Activated CD4-positive, alpha-beta memory T cell treated with anti-CD3 and anti-CD28 coated beads for 36 hours (primary cell): ENCODE data around the gene TMEM151B. TPM values are rescaled to one million over a fixed set of nuclear protein-coding genes. Genes with fewer than 3 reads are reported as not detected.

Experiments used
- CTCF ChIA-PET: fragments of 350-600 bp; sonication (Branson Sonifier 250); formaldehyde crosslinking; loops from one replicate; lab custom pipeline; 2021; ENCODE audit warnings: antibody characterized with exemption, inconsistent platforms; lab: Charles Lee
- POLR2A ChIA-PET: fragments of 350-600 bp; sonication (Branson Sonifier 250); formaldehyde crosslinking; loops from one replicate; lab custom pipeline; 2021; ENCODE audit warnings: antibody characterized with exemption; lab: Charles Lee
- DNase-seq: peaks from one replicate; pipeline ENCODE4 v3.0.0-alpha.2; 2020
- H3K27ac Mint-ChIP-seq: one replicate; pipeline ENCODE4 v1.8.0; 2021; ENCODE audit warnings: mixed read lengths
- H3K27me3 Mint-ChIP-seq: one replicate; pipeline ENCODE4 v1.8.0; 2021; ENCODE audit warnings: mixed read lengths
- H3K36me3 Mint-ChIP-seq: one replicate; pipeline ENCODE4 v1.8.0; 2021; ENCODE audit warnings: mixed read lengths
- H3K4me1 Mint-ChIP-seq: one replicate; pipeline ENCODE4 v1.8.0; 2021; ENCODE audit warnings: low read depth, mixed read lengths
- H3K4me3 Mint-ChIP-seq: one replicate; pipeline ENCODE4 v1.8.0; 2021; ENCODE audit warnings: mild to moderate bottlenecking, mixed read lengths
- H3K9me3 Mint-ChIP-seq: one replicate; pipeline ENCODE4 v1.8.0; 2021; ENCODE audit warnings: mixed read lengths
- intact Hi-C: fragments of 100-400 bp; cut with micrococcal nuclease; formaldehyde crosslinking; loops from one replicate; pipeline ENCODE4 v1.15.1; 2023
- total RNA-seq, 2 experiments: library from RNA; stranded (reverse); gene quantifications; one replicate each; pipeline ENCODE4 v1.2.3, GENCODE V29; 2021

Gene TMEM151B
- total RNA-seq, 2 experiments from 2014 or later, result 0.07 to 0.12 TPM

GRCh38 chr6:44258921-44259320 is 11.3 kb upstream of the TMEM151B start:
- peaks cover 34% of the 10 kb centered on the region for H3K36me3 Mint-ChIP-seq

GRCh38 chr6:44260011-44260410 is 10.2 kb upstream of the TMEM151B start:
- Mint-ChIP-seq H3K36me3 (peaks cover 28% of the 10 kb centered on the region), H3K4me3 (no peak overlapping the region), H3K9me3 (no peaks in the 10 kb centered on the region), H3K27me3 (no peaks in the 10 kb centered on the region), H3K4me1 (peaks cover 51% of the 10 kb centered on the region), H3K27ac (no peak overlapping the region)
- CTCF ChIA-PET, result no interaction called here
- intact Hi-C loops, result no loop called here
- POLR2A ChIA-PET, result interaction anchor here (0.5 to 7.5 kb wide), 2 partner anchors 13 to 642 kb away, joined by 5 to 139 read pairs; partner anchors contain the start of gene HSP90AB1
- DNase-seq, result no peak

More at GRCh38 chr6:44258921-44259320, 11.3 kb upstream of the TMEM151B start:
- intact Hi-C loops, result no loop called here
- POLR2A ChIA-PET, result interaction anchor here (7.5 kb wide), 1 partner anchor 12 kb away, joined by 139 read pairs; the partner anchor contains the start of gene HSP90AB1
- Mint-ChIP-seq H3K4me3 (no peak overlapping the region), H3K4me1 (peaks cover 59% of the 10 kb centered on the region), H3K27ac (peak overlapping the region; percentile 83), H3K27me3 (no peaks in the 10 kb centered on the region), H3K9me3 (no peaks in the 10 kb centered on the region)
- CTCF ChIA-PET, result interaction anchor here (0.6 to 4.1 kb wide), 2 partner anchors 12 to 34 kb away, joined by 3 to 49 read pairs; partner anchors contain the start of gene HSP90AB1
- DNase-seq, result no peak

- Mint-ChIP-seq H3K36me3 (peaks cover 27% of the 10 kb centered on the region), H3K9me3 (no peaks in the 10 kb centered on the region), H3K4me3 (no peak overlapping the region), H3K27me3 (no peaks in the 10 kb centered on the region), H3K4me1 (peaks cover 46% of the 10 kb centered on the region), H3K27ac (no peak overlapping the region)
- intact Hi-C loops, result no loop called here
- POLR2A ChIA-PET, result interaction anchor here (0.5 to 7.5 kb wide), 3 partner anchors 13 to 643 kb away, joined by 5 to 139 read pairs (median 79); partner anchors contain the start of gene HSP90AB1
- CTCF ChIA-PET, result interaction anchor here (1.2 to 2.2 kb wide), 2 partner anchors 36 to 53 kb away, joined by 3 to 5 read pairs; partner anchors contain the start of gene AARS2
- DNase-seq, result no peak
Observed at GRCh38 chr6:44260451-44261297, 9.6 kb upstream of the TMEM151B start.

GRCh38 chr6:44261581-44261980 is 8.7 kb upstream of the TMEM151B start:
- Mint-ChIP-seq H3K4me1 (peaks cover 43% of the 10 kb centered on the region), H3K27me3 (no peaks in the 10 kb centered on the region), H3K4me3 (no peak overlapping the region), H3K9me3 (no peaks in the 10 kb centered on the region), H3K36me3 (peaks cover 27% of the 10 kb centered on the region), H3K27ac (no peak overlapping the region)
- ChIA-PET CTCF (interaction anchor here (0.8 to 2.2 kb wide), 6 partner anchors 10 to 89 kb away, joined by 3 to 9 read pairs (median 4); partner anchors contain the start of genes AARS2 and SLC29A1), POLR2A (interaction anchor here (0.7 to 4.7 kb wide), 2 partner anchors 10 to 14 kb away, joined by 4 to 79 read pairs; partner anchors contain the start of gene HSP90AB1)
- DNase-seq, result no peak
- intact Hi-C loops, result no loop called here

GRCh38 chr6:44262467-44263353 is 7.5 kb upstream of the TMEM151B start:
- no peaks in the 10 kb centered on the region for H3K27me3 Mint-ChIP-seq
- POLR2A ChIA-PET, result interaction anchor here (0.7 to 4.7 kb wide), 2 partner anchors 11 to 15 kb away, joined by 4 to 79 read pairs; partner anchors contain the start of gene HSP90AB1
- no peaks in the 10 kb centered on the region for H3K9me3 Mint-ChIP-seq
- intact Hi-C loops, result no loop called here
- peaks cover 42% of the 10 kb centered on the region for H3K4me1 Mint-ChIP-seq
- no peak for DNase-seq
- CTCF ChIA-PET, result interaction anchor here (0.8 to 2.2 kb wide), 7 partner anchors 17 to 90 kb away, joined by 3 to 9 read pairs (median 4); partner anchors contain the start of genes AARS2 and SLC29A1
- H3K27ac Mint-ChIP-seq, result peak overlapping the region; percentile 94
- peaks cover 27% of the 10 kb centered on the region for H3K36me3 Mint-ChIP-seq
- H3K4me3 Mint-ChIP-seq, result peak overlapping the region; percentile 97

- Mint-ChIP-seq H3K9me3 (no peaks in the 10 kb centered on the region), H3K4me3 (peak overlapping the region; percentile 97), H3K36me3 (peaks cover 27% of the 10 kb centered on the region), H3K27ac (peak overlapping the region; percentile 94), H3K27me3 (peaks cover 1% of the 10 kb centered on the region), H3K4me1 (peaks cover 35% of the 10 kb centered on the region)
- ChIA-PET POLR2A (interaction anchor here (1.0 to 4.7 kb wide), 5 partner anchors 9 to 40 kb away, joined by 3 to 79 read pairs (median 4); partner anchors contain the start of genes HSP90AB1 and SLC29A1), CTCF (interaction anchor here (0.6 to 5.8 kb wide), 9 partner anchors 8 to 91 kb away, joined by 3 to 68 read pairs (median 9); partner anchors contain the start of genes AARS2, HSP90AB1 and SLC29A1)
- peak; percentile 68 for DNase-seq
- intact Hi-C loops, result loop anchor here (2.0 kb wide), 2 partner anchors 27 to 41 kb away; partner anchors contain the start of gene SLC29A1
Observed at GRCh38 chr6:44263354-44264100, 6.7 kb upstream of the TMEM151B start.

- peaks cover 26% of the 10 kb centered on the region for H3K36me3 Mint-ChIP-seq
- peak overlapping the region; percentile 97 for H3K4me3 Mint-ChIP-seq
- DNase-seq, result peak; percentile 64
- peak overlapping the region; percentile 94 for H3K27ac Mint-ChIP-seq
- peaks cover 41% of the 10 kb centered on the region for H3K4me1 Mint-ChIP-seq
- peaks cover 10% of the 10 kb centered on the region for H3K27me3 Mint-ChIP-seq
- H3K9me3 Mint-ChIP-seq, result no peaks in the 10 kb centered on the region
- intact Hi-C loops, result loop anchor here (1.0 to 2.0 kb wide), 7 partner anchors 7 to 138 kb away; partner anchors contain the start of genes CDC5L, HSP90AB1, SLC29A1 and SLC35B2
- POLR2A ChIA-PET, result interaction anchor here (0.5 to 4.7 kb wide), 8 partner anchors 8 to 1120 kb away, joined by 3 to 79 read pairs (median 4); partner anchors contain the start of genes HSP90AB1 and SLC29A1
- CTCF ChIA-PET, result interaction anchor here (0.6 to 5.8 kb wide), 10 partner anchors 8 to 73 kb away, joined by 3 to 68 read pairs (median 4); partner anchors contain the start of genes AARS2 and HSP90AB1
Observed at GRCh38 chr6:44264154-44265006, 5.9 kb upstream of the TMEM151B start.

- CTCF ChIA-PET, result interaction anchor here (0.9 to 5.8 kb wide), 8 partner anchors 9 to 190 kb away, joined by 3 to 68 read pairs (median 4); partner anchors contain the start of genes AARS2 and HSP90AB1
- DNase-seq, result peak; percentile 98
- intact Hi-C loops, result loop anchor here (1.0 to 2.0 kb wide), 7 partner anchors 8 to 139 kb away; partner anchors contain the start of genes CDC5L, HSP90AB1, SLC29A1 and SLC35B2
- peaks cover 18% of the 10 kb centered on the region for H3K27me3 Mint-ChIP-seq
- peak within 1 kb of the TSS; percentile 94 for H3K27ac Mint-ChIP-seq
- POLR2A ChIA-PET, result interaction anchor here (1.1 to 4.7 kb wide), 6 partner anchors 9 to 42 kb away, joined by 3 to 79 read pairs (median 4); partner anchors contain the start of genes HSP90AB1 and SLC29A1
- H3K4me3 Mint-ChIP-seq, result peak within 1 kb of the TSS; percentile 97
- peaks cover 25% of the 10 kb centered on the region for H3K36me3 Mint-ChIP-seq
- no peaks in the 10 kb centered on the region for H3K9me3 Mint-ChIP-seq
- peaks cover 49% of the 10 kb centered on the region for H3K4me1 Mint-ChIP-seq
Observed at GRCh38 chr6:44265007-44265721, 5.1 kb upstream of the TMEM151B start, which contains the start of gene NFKBIE. Gene NFKBIE, minus strand, starts transcription at chr6:44265551. Its CDS starts 205 bp downstream, at chr6:44265346.

GRCh38 chr6:44265722-44266233 is 4.5 kb upstream of the TMEM151B start:
- no peaks in the 10 kb centered on the region for H3K9me3 Mint-ChIP-seq
- ChIA-PET CTCF (interaction anchor here (1.4 to 5.8 kb wide), 5 partner anchors 12 to 189 kb away, joined by 4 to 68 read pairs (median 11); partner anchors contain the start of gene AARS2), POLR2A (no interaction called here)
- H3K36me3 Mint-ChIP-seq, result peaks cover 23% of the 10 kb centered on the region
- intact Hi-C loops, result loop anchor here (1.0 to 2.0 kb wide), 7 partner anchors 8 to 139 kb away; partner anchors contain the start of genes CDC5L, HSP90AB1, SLC29A1 and SLC35B2
- no peak for DNase-seq
- H3K4me1 Mint-ChIP-seq, result peaks cover 49% of the 10 kb centered on the region
- H3K4me3 Mint-ChIP-seq, result peak overlapping the region; percentile 97
- H3K27me3 Mint-ChIP-seq, result peaks cover 18% of the 10 kb centered on the region
- peak overlapping the region; percentile 67 for H3K27ac Mint-ChIP-seq
